ENCODE data around the gene RNF10.
A peak's percentile ranks its signal among the peaks of the same experiment; 100 is the strongest.
"Not testable (repeated sequence)": the region's sequence is repeated elsewhere in the genome, so short reads cannot be mapped to it uniquely, and the experiment has no call there.

RNF10 gene

DNA sequence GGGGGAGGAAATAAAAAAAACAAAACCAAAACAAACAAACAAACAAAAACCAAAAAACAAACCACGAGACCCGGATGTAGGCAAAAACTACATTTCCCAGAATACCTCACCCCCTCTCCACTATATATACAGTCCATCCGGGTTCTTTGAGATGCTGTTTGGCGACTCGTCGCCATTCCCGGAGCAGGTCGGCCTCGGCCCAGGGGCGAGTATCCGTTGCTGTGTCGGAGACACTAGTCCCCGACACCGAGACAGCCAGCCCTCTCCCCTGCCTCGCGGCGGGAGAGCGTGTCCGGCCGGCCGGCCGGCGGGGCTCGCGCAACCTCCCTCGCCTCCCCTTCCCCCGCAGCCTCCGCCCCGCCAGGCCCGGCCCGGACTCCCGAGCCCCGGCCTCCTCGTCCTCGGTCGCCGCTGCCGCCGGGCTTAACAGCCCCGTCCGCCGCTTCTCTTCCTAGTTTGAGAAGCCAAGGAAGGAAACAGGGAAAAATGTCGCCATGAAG lies at the start of gene RNF10:
RNF10 (plus strand) TSS at position 154 of the 500 bp plus-strand sequence. CDS start 456 bp downstream, outside the sequence.
- peak; percentile 93 for DNase-seq (ENCODE audit: low spot score)

- no peak for DNase-seq (ENCODE audit: low spot score)
These were observed 47.9 kb upstream of the RNF10 start for GRCh38 chr12:120485961-120486881.

GRCh38 chr12:120487552-120487951 lies 46.6 kb upstream of the RNF10 start:
- DNase-seq (ENCODE audit: low spot score): not testable (repeated sequence)

DNA sequence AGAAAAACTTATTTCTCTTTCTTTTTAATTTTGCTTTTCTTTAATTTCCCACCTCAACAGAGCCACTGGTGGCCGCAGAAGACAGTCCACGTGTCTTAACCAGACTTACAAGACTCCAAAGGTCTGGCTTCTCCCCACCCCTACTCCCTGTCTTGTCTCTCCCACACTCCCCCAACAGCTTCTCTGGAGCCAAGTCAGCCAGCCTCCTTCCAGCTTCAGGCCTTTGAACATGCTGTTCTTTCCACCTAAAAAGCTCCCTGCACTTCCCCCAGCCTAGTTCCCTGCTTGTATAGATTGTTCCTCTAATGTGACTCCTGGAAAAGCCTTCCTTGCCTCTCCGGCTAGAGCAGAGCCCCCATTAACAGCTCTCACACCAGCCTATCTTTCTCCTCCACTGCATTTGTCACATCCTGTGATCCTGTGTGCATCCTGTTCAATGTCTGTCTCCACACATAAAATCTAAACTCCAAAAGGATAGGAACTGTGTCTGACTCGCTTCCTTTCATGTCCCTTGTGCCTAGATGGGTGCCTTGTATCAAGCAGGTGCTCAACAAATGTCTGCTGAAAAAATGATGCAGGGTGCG lies 46.0 kb upstream of the RNF10 start:
- no peak for DNase-seq (ENCODE audit: low spot score)

DNA sequence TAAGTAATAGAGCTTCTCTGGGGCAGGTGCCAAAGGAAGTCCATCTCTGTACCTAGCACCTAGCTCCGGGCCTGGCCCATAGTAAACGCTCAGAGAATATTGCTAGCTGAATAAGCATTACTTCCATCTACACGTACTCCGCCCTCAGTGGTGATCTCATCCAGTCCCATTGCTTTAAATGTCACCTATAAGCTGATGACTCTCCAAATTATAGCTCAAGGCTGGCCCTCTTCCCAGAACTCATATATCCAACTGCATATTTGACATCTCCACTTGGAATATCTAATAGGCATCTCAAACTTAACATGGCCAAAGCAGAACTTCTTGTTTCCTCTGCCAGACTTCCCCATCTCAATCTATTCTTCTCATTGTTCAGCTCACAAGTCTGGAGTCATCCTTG lies 45.1 kb upstream of the RNF10 start:
- DNase-seq (ENCODE audit: low spot score): no peak

- no peak for DNase-seq (ENCODE audit: low spot score)
These were observed 43.8 kb upstream of the RNF10 start for GRCh38 chr12:120490325-120490724.

DNA sequence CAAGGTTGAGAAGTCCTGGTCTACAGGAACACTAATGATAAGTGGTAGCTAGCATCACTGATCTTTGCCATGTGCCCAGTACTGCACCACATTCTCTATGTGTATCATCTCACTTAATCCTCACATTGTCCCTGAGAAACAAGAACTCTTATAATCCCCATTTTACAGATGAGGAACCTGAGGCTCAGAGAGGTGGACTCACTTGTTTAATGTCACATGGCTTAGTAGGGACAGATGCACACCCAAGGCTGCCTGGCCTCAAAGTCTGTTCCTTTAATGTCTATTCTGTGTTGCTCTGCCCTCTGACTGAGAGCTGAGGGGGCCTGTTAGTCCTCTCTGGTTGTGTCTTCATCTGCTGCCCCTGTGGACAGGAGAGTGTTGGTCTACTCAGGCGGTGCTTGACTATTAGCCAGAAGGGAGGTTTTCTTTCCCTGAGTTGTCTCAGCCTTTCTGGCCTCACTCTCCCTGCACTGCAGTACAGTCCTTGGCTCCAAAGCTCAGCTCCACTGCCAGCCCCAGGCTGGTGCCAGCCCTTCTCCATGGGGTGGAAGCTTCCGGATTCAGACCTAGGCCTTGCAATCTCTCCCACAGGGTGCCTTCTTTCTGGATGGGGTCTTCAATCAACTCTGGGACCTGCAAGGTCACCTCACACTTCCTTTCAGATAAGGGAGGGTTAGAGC lies 43.2 kb upstream of the RNF10 start:
- DNase-seq (ENCODE audit: low spot score): no peak

DNA sequence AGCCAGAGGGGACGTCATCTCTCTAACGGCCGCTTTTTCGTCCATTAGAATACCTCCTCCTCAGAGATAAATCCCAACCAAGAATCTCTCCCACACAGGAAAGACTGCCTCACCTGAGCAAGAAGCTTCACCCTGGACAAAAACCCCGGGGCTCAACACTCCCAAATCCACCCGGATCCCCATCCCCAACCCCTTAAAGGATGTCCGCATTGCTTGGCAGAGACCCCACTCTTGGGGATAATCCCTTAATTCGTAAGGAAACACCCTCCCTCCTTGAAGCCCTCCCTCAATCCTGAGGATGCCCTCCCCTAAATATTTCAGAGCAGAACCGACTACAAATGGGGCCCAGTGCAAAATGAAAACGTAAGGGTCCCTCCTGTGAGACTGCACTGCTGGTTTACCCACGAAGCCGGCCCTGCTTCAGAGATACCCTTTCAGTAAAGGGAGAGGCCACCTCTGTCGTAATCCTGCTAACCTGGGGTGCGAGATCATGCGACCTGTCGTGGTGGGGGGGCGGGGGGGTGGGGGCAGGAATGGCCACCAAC lies 38.9 kb upstream of the RNF10 start:
- DNase-seq (ENCODE audit: low spot score): no peak

DNA sequence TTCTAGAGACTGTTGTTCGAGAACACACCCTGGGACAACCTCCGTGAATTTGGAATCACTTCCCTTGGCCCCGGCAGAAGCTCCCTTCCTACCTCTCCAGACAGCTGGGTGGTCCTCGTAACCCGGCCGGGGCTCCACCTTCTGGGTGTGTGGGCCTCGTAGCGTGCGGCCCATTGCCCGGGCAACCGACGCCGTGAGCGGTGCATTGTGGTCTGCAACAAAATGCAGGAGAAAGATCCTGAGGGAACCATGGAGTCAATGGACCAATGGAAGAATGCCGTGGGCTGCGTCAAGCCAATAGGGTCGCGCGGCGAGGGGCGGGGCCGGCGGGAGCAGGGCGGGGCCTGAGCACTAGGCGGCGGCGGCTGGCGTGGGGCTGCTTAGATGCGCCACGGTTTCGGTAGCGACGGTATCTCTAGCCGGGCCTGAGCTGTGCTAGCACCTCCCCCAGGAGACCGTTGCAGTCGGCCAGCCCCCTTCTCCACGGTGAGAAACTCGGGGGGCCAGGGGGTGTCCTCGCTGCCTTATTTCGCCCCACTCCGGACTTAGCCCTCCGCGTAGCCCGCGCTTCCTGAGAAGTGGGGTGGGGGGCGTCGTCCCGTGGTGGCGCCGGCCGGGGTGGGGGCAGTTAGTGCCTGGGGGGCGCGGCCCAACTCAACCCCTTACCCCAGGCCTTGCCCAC lies 38.3 kb upstream of the RNF10 start, which contains the start of gene DYNLL1:
DYNLL1 (plus strand) TSS at position 383 of the 682 bp plus-strand sequence. CDS start 309 bp downstream, outside the sequence.
- DNase-seq (ENCODE audit: low spot score): peak; percentile 99

DNA sequence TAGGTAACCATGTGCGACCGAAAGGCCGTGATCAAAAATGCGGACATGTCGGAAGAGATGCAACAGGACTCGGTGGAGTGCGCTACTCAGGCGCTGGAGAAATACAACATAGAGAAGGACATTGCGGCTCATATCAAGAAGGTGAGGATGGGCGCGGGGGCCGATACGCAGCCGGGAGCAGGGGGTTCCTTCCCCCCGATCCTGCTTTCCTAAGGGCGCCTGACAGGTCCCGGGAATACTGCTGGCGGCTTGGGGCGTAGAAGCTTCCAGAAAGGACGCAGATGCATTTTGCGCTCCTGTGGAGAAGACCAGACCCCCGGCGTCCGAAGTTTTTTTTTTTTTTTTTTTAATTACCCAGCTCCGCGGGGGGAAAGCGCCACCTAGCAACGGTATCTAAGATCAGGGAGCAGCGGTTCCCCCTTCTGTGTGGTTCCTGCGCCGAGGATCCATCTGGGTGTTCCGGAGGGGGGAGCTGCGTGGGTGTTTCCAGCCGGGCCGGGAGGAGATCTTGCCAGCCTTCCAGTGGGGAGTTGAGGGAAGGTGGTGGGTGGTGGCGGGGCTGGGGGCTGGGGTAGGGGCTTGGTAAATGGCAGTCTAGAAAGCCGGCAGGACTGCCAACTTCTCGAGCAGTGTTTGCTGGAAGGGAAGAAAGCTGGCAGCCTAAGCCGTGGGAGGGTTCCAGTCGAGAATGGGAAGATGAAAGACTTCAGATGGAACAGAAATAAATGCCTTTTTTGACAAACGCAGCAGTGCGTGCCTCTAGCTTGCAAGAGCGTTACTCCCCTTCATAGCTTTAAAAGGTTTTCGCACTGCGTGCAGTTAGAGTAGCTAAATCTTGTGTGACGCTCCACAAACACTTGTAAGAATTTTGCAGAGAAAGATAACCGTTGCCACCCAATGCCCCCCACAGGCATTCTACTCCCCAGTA lies 37.5 kb upstream of the RNF10 start:
- peak; percentile 72 for DNase-seq (ENCODE audit: low spot score)

DNA sequence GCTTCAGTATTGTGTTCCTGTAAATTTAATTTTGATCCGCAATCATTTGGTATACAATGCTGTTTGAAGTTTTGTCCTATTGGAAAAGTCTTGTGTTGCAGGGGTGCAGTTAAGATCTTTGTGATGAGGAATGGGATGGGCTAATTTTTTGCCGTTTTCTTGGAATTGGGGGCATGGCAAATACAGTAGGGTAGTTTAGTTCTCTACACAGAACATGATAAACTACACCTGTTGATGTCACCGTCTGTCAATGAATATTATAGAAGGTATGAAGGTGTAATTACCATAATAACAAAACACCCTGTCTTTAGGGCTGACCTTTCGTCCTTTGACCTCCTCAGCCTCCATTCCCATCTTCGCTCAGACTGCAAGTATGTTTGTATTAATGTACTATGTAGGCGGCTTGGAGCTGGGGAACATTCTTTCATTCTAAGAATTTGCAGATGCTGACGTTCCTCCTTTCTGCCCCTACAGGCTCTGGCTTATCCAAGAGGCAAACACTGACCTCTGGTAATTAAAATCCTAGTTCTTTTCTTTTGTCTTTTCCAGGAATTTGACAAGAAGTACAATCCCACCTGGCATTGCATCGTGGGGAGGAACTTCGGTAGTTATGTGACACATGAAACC lies 36.5 kb upstream of the RNF10 start:
- peak; percentile 14 for DNase-seq (ENCODE audit: low spot score)

GRCh38 chr12:120498870-120499515 lies 35.2 kb upstream of the RNF10 start:
- no peak for DNase-seq (ENCODE audit: low spot score)

DNA sequence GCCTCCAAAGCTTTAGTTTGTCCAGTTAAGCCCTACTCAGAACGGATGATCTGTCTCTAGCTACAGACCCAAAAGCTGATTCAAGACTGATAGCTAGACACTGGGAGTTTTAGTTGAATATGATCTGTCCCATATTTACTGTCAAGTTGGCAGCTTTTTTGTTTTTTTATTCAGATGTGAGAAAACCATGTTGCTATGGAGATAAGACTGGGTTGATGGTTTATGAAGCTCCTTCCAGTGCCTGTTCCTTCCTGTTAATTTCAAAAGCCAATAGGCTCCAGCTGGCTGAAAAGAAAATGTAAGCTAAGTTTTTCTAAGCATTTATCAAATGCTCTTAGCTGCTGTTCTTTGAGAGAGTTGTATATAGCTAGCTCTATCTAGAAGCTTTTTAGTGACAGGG lies 33.6 kb upstream of the RNF10 start:
- DNase-seq (ENCODE audit: low spot score): no peak

DNA sequence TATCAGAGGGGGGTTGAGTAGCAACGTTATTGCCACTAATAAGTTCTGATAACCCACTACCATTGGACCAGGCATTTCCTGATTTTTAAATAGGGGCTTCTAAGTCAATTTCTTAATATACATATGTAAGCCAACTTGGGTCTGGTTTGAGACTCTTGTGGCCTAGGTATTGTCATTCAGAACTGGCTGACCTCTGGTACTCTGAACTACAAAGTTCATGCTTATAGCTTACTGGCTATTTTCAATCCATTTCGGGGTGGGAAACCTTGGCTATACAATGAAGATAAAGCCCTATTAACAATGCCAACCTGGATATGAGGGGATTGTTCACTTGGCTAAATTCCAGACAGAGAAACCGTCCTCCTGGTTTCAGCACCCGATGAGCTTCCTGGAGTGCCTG lies 29.6 kb upstream of the RNF10 start:
- no peak for DNase-seq (ENCODE audit: low spot score)

DNA sequence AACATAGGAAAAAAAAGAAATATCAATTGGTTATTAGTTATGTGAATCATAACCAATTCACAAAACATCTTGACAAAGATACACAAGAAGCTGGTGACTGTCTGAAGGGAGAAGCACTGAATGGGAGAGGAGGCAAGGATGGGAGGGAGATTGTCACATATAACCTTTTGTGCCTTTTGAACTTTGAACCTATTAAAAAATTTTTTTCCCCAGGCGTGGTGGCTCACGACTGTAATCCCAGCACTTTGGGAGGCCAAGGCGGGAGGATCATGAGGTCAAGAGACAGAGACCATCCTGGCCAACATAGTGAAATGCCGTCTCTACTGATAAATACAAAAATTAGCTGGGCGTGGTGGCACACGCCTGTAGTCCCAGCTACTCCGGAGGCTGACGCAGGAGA lies 25.6 kb upstream of the RNF10 start:
- DNase-seq (ENCODE audit: low spot score): no peak

GRCh38 chr12:120514002-120514401 lies 20.2 kb upstream of the RNF10 start:
- no peak for DNase-seq (ENCODE audit: low spot score)

GRCh38 chr12:120515496-120515895 lies 18.7 kb upstream of the RNF10 start:
- no peak for DNase-seq (ENCODE audit: low spot score)

- not testable (repeated sequence) for DNase-seq (ENCODE audit: low spot score)
These were observed 14.8 kb upstream of the RNF10 start for GRCh38 chr12:120519324-120519723.

GRCh38 chr12:120522568-120522967 lies 11.6 kb upstream of the RNF10 start:
- DNase-seq (ENCODE audit: low spot score): no peak

Measured in AG08395 (cell line).